Nephron (organoid): ENCODE data around the gene HBQ1.

ENCODE experiments used
- H3K27ac Mint-ChIP-seq, 3 experiments: 2 replicates each; pipeline ENCODE4 v1.8.0; 2020; ENCODE audit warnings: mixed read lengths in 3 of 3, mild to moderate bottlenecking in 2 of 3, moderate library complexity in 1 of 3
- H3K27me3 Mint-ChIP-seq: 2 replicates; pipeline ENCODE4 v1.8.0; 2021; ENCODE audit warnings: low read depth, mild to moderate bottlenecking, moderate library complexity, mixed read lengths
- H3K36me3 Mint-ChIP-seq: 2 replicates; pipeline ENCODE4 v1.8.0; 2020; ENCODE audit warnings: low read depth, mixed read lengths
- H3K4me1 Mint-ChIP-seq: 2 replicates; pipeline ENCODE4 v1.8.0; 2020; ENCODE audit warnings: mixed read lengths
- H3K4me3 Mint-ChIP-seq, 3 experiments: 2 replicates each; pipeline ENCODE4 v1.8.0; 2020; ENCODE audit warnings: mild to moderate bottlenecking in 3 of 3, mixed read lengths in 3 of 3, moderate library complexity in 2 of 3
- H3K9me3 Mint-ChIP-seq: 2 replicates; pipeline ENCODE4 v1.8.0; 2020; ENCODE audit warnings: mixed read lengths
- CTCF ChIP-seq, 3 experiments: fragments of 200-600 bp; sonication (generic); IDR thresholded peaks; one replicate each; pipeline ENCODE4 v1.5.0; 2021; ENCODE audit warnings: antibody characterized with exemption in 3 of 3; ENCODE audit not compliant: unreplicated experiment in 3 of 3

HBQ1 gene

GRCh38 chr16:140175-140857 lies 39.9 kb upstream of the HBQ1 start:
- no peak for TF ChIP-seq CTCF (IDR thresholded peaks at IDR 0.05; ENCODE audit: unreplicated experiment in 3 of 3)
- H3K36me3 Mint-ChIP-seq = peaks cover 3% of the 10 kb centered on the region

GRCh38 chr16:142405-142967 lies 37.8 kb upstream of the HBQ1 start:
- H3K27me3 Mint-ChIP-seq = peaks cover 5% of the 10 kb centered on the region
- no peak overlapping the region for H3K4me3 Mint-ChIP-seq
- no peaks in the 10 kb centered on the region for H3K4me1 Mint-ChIP-seq
- H3K27ac Mint-ChIP-seq = no peak overlapping the region
- H3K36me3 Mint-ChIP-seq = no peaks in the 10 kb centered on the region
- TF ChIP-seq CTCF (IDR thresholded peaks at IDR 0.05; ENCODE audit: unreplicated experiment in 3 of 3) = no peak
- H3K9me3 Mint-ChIP-seq = no peaks in the 10 kb centered on the region

More at GRCh38 chr16:140175-140857, 39.9 kb upstream of the HBQ1 start:
- Mint-ChIP-seq H3K4me3 (peak overlapping the region; percentile 73 to 83 (median 79)), H3K9me3 (no peaks in the 10 kb centered on the region), H3K27me3 (peaks cover 5% of the 10 kb centered on the region), H3K4me1 (no peaks in the 10 kb centered on the region), H3K27ac (peak overlapping the region; percentile 48 to 59 (median 54))

GRCh38 chr16:143047-143446 lies 37.2 kb upstream of the HBQ1 start:
- H3K4me1 Mint-ChIP-seq = no peaks in the 10 kb centered on the region
- no peak overlapping the region for H3K4me3 Mint-ChIP-seq
- H3K36me3 Mint-ChIP-seq = no peaks in the 10 kb centered on the region
- H3K9me3 Mint-ChIP-seq = no peaks in the 10 kb centered on the region
- TF ChIP-seq CTCF (IDR thresholded peaks at IDR 0.05; ENCODE audit: unreplicated experiment in 3 of 3) = no peak
- H3K27me3 Mint-ChIP-seq = peaks cover 5% of the 10 kb centered on the region
- H3K27ac Mint-ChIP-seq = no peak overlapping the region

- no peaks in the 10 kb centered on the region for H3K9me3 Mint-ChIP-seq
- no peak overlapping the region for H3K27ac Mint-ChIP-seq
- H3K36me3 Mint-ChIP-seq = no peaks in the 10 kb centered on the region
- H3K4me1 Mint-ChIP-seq = no peaks in the 10 kb centered on the region
- peaks cover 8% of the 10 kb centered on the region for H3K27me3 Mint-ChIP-seq
- no peak overlapping the region for H3K4me3 Mint-ChIP-seq
- no peak for TF ChIP-seq CTCF (IDR thresholded peaks at IDR 0.05; ENCODE audit: unreplicated experiment in 3 of 3)
These were observed 36.8 kb upstream of the HBQ1 start for GRCh38 chr16:143456-143855.

GRCh38 chr16:144797-145252 lies 35.4 kb upstream of the HBQ1 start:
- Mint-ChIP-seq H3K4me3 (no peak overlapping the region), H3K4me1 (no peaks in the 10 kb centered on the region), H3K27ac (no peak overlapping the region), H3K27me3 (peaks cover 19% of the 10 kb centered on the region), H3K36me3 (no peaks in the 10 kb centered on the region), H3K9me3 (no peaks in the 10 kb centered on the region)
- no peak for TF ChIP-seq CTCF (IDR thresholded peaks at IDR 0.05; ENCODE audit: unreplicated experiment in 3 of 3)

- Mint-ChIP-seq H3K27ac (no peak overlapping the region), H3K9me3 (no peaks in the 10 kb centered on the region), H3K27me3 (peaks cover 37% of the 10 kb centered on the region), H3K4me3 (no peak overlapping the region), H3K4me1 (no peaks in the 10 kb centered on the region), H3K36me3 (no peaks in the 10 kb centered on the region)
- no peak for TF ChIP-seq CTCF (IDR thresholded peaks at IDR 0.05; ENCODE audit: unreplicated experiment in 3 of 3)
These were observed 33.6 kb upstream of the HBQ1 start for GRCh38 chr16:146646-147045.
